ENCODE results near the gene OR2AE1.

OR2AE1 gene

GRCh38 chr7:99855236-99855635 lies 21.6 kb downstream of the OR2AE1 start:
- DNase-seq: no peak

DNA sequence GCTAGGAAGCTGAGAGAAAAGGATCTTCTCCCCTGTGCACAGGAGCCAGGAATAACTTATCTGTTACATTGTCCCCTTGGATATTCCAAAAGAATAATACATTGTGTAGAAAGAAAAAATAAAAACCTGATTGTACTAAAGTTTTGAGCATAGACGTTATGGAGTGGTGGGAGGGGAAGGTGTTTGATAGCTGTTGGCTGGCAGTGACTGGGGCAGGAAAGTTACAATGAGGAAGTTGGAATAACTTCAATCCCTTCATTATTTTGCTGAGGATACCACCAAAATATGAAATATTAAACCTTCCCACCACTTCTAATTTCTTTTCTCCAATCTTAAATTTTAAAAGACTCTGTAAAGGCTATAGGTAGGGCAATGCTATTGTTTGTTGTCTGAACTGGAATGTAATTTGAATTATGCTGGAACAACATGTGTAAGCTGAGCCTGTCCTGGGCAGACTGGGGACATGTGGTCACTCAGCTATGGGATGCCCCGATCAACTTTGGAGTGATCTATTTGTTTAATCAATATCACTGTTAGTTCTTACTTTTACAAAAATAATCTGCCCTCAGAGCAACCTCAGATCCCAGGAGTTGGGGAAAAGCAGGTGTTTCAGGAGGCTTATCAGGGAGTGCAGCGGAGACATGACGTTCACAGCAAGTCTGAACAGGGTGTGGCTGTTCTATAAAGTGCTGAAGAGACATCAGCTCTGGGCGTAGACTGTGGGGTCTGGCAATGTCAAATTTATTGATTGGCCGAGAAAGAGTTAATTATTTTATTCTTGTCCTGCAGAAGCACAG lies 28.2 kb downstream of the OR2AE1 start:
- DNase-seq: no peak

- no peak for DNase-seq
These were observed 32.5 kb downstream of the OR2AE1 start for GRCh38 chr7:99844328-99844727.

DNA sequence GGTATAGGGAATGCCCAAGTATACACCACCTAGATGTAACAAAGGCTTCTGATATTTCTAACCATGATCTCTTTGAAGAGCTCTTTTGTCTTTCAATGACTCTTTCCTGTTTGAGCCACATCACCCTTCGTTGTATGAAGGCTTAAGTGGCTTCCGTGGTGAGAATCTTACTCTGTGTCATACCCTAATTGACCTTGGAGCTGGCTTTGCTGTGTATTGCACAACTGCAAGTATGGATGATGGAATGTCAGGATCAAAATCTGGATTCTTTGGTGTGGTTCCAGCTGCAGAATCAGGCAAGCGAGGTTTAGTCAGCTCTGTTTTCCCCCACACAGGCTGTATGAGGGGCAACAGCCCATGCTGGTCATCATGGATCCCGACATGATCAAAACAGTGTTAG lies 33.0 kb downstream of the OR2AE1 start:
- no peak for DNase-seq

- DNase-seq: no peak
These were observed 33.9 kb downstream of the OR2AE1 start for GRCh38 chr7:99842926-99843325.

DNA sequence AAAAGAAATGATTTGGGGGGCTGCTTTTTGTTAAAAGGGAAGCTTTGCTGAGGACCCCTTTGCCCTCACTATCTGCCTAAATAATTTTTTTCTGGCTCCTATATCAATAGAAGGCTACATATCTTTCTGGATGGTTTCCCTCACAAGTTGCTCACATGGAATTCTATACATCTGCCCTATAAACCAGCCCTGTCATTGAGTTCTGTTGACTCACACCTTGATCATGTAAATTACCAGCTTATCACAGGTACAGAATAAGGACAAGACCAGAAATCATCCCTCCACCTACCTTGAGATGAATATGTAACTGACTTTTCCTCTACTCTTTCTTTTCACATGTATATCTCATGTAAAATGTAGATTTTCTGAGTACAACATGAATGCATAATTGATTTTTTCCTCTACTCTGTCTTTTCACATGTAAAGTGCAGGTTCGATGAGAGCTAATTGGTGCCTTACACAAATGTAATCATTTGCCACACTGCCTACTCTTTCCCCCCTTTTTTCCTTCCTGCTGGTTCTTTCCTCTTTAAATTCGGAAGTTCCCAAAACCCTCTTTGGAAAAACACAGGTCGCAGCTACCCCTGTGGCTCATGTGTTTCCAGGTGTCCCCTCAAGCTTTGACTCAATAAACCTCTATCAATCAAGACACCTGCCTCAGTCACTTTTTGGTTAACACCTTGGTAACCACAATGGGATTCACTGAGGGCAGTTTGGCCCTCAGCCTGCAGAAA lies 36.5 kb downstream of the OR2AE1 start:
- no peak for DNase-seq

DNA sequence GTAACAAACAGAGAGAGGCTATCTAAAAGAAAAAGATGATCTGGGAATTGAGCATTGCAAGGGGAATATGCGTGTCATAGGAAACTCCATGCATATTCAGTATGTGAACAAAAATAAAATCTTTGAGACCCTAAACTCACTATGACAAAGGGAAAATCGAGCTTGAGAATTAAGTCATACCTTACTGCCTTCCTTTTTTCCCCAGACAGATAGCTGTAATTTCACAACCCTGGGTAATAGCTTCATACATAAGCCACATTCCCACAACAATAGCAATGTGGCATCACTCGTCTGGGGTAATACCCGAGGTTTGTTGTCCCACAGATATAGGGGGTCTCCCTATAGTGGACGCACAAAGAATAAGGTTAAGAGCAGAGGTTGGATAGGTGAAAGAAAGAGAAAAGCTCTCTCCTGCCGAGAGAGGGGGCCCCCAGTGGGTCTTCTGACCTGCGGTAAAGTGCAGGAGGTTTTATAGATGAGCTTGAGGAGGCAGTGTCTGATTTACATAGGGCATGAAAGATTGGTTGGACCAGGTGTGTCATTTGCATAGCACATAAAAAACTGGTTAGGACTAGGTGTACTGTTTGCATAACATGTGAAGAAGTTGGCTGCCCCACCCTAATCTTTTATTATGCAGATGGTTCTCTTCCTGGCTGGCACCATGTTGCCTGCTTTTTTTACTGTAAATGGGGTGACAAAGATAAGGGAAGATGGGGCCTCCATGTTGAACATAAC lies 37.4 kb downstream of the OR2AE1 start:
- no peak for DNase-seq

GRCh38 chr7:99837649-99838361 lies 39.0 kb downstream of the OR2AE1 start:
- DNase-seq: no peak

- no peak for DNase-seq
These were observed 41.6 kb downstream of the OR2AE1 start for GRCh38 chr7:99835189-99835588.

- no peak for DNase-seq
These were observed 42.5 kb downstream of the OR2AE1 start for GRCh38 chr7:99834382-99834781.

DNA sequence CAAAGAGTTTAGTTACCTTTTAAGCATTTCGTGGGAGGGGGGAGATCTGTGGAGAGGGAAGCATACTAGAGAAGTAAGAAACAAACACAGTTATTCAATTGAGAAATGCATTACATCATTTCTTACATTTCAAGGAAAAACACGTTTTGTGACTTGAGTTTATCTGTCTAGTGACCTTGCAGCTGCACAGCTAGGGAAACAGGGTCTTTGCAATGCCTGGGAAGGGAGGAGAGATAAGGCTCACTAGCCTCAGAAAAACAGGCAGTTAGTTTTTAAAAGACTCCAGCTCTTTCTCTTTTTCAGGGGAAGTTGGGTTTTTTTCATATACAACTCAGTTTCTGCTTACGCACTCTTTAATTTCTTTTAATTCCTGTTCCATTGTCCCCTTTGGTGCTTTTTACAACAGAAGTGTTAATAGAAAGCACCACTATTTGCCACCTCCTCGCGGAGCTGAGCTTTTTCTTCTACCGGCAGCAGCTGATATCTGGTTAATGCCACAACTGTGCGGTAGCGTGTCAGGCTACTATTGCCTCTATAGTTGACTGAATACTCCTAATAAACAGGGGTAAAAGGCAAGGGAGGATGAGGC lies 43.5 kb downstream of the OR2AE1 start:
- no peak for DNase-seq

DNA sequence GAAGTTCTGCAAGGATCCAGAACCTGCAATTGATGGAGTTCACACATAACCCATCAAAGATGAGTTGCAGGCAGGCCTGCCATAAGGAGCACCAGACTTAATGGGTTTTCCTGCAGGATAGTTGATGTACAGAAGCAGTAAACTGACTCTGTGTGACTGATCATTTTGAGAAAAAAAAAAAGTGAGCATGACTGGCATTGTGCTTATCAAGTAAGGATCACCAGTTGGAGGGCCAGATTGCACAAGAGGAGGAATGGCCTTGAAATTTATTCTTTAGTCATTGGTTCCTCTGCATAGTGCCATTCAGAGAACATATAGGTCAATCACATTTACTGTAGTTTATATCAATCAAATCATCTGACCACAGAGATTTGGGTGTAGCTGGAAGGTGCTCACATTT lies 45.2 kb downstream of the OR2AE1 start:
- DNase-seq: no peak

GRCh38 chr7:99829524-99830160 lies 47.2 kb downstream of the OR2AE1 start:
- DNase-seq: no peak

- DNase-seq: no peak
These were observed 48.0 kb downstream of the OR2AE1 start for GRCh38 chr7:99828811-99829210.

DNA sequence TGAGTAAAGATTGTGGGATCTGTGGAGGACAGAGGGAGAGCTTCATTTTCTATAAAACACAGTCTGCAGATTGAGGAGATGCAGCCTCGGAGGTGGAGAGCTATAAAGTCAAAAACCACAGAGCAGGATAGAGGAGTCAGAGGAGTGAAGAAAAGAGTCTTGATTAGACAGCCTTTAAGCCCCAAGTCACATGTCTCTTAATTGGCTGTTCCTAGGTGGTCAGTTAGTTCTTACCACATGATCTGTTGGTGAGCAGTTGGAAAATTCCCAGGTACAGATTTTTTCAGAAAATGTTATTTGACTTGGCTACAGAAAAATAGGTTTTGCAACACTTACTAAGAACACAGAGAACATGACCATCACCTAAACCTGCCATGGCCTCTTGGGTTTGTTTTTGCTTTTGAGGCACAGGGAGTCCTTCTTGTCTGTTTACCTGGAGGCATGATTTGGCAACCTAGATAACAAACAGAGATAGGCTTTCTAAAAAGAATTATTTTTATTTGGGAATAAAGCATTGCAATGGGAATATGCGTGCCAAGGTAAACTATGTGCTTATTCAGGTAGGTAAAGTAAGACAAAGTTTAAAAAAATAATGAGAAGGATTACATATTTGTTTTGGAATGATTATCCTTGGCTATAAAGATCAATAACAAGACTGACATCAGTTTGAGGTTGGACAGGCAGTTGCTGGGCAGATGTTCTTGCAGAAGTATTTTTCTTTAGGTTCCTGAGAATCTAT lies 49.6 kb downstream of the OR2AE1 start:
- no peak for DNase-seq
